Fibroblast of lung (primary cell): ENCODE data around the gene ABCA5.

ENCODE experiments used
- EZH2 ChIP-seq: IDR thresholded peaks from 2 replicates; pipeline ENCODE4 v1.5.1; 2012; ENCODE audit warnings: low read length, control low read depth, mild to moderate bottlenecking; ENCODE audit errors: missing control alignments
- TF ChIP-seq, protein P1 (sequence below), 2 donors: IDR thresholded peaks in 1 of 2; conservative IDR thresholded peaks in 1 of 2; 1 replicate in 1 of 2; 2 replicates in 1 of 2; pipeline ENCODE4 v1.5.1; 2011 to 2012; ENCODE audit warnings: low read length in 2 of 2, control low read depth in 1 of 2, inconsistent platforms in 1 of 2, low read depth in 1 of 2, mild to moderate bottlenecking in 1 of 2

DNA sequence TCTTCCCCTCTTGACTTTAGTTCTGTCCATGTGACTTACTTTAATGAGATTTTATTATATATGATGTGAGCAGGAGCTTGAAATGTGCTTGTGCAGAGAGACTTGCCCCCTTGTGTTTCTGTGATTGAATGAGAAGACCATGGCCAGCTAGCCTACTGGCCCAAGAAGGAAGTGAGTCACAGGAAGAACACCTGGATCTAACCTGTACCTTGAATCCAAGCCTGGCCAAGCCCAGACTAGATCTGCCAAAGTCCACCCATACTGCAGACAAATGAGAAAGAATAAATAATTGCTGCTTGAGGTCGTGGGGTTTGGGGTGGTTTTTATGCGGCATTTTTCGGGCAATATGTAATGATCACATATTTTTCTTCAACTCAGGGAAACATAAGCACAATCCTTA is 107.9 kb downstream of the ABCA5 start:
- TF ChIP-seq, protein P1, sequence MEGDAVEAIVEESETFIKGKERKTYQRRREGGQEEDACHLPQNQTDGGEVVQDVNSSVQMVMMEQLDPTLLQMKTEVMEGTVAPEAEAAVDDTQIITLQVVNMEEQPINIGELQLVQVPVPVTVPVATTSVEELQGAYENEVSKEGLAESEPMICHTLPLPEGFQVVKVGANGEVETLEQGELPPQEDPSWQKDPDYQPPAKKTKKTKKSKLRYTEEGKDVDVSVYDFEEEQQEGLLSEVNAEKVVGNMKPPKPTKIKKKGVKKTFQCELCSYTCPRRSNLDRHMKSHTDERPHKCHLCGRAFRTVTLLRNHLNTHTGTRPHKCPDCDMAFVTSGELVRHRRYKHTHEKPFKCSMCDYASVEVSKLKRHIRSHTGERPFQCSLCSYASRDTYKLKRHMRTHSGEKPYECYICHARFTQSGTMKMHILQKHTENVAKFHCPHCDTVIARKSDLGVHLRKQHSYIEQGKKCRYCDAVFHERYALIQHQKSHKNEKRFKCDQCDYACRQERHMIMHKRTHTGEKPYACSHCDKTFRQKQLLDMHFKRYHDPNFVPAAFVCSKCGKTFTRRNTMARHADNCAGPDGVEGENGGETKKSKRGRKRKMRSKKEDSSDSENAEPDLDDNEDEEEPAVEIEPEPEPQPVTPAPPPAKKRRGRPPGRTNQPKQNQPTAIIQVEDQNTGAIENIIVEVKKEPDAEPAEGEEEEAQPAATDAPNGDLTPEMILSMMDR (conservative IDR thresholded peaks at IDR 0.05 in 1 of 2, IDR thresholded peaks at IDR 0.05 in 1 of 2; ENCODE audit: low read depth in 1 of 2, low read length in 2 of 2): no peak
- TF ChIP-seq EZH2: no peak
